CD4-positive, alpha-beta T cell treated with Interleukin-1 beta for 1 hour (primary cell): Measurements from ENCODE around the gene PIGS.
"Not testable (repeated sequence)": the region's sequence is repeated elsewhere in the genome, so short reads cannot be mapped to it uniquely, and the experiment has no call there.

Experiments used
- DNase-seq, 2 donors: peaks; one replicate each; pipeline ENCODE4 v3.0.0-alpha.2; 2020 to 2022

The PIGS gene

DNA sequence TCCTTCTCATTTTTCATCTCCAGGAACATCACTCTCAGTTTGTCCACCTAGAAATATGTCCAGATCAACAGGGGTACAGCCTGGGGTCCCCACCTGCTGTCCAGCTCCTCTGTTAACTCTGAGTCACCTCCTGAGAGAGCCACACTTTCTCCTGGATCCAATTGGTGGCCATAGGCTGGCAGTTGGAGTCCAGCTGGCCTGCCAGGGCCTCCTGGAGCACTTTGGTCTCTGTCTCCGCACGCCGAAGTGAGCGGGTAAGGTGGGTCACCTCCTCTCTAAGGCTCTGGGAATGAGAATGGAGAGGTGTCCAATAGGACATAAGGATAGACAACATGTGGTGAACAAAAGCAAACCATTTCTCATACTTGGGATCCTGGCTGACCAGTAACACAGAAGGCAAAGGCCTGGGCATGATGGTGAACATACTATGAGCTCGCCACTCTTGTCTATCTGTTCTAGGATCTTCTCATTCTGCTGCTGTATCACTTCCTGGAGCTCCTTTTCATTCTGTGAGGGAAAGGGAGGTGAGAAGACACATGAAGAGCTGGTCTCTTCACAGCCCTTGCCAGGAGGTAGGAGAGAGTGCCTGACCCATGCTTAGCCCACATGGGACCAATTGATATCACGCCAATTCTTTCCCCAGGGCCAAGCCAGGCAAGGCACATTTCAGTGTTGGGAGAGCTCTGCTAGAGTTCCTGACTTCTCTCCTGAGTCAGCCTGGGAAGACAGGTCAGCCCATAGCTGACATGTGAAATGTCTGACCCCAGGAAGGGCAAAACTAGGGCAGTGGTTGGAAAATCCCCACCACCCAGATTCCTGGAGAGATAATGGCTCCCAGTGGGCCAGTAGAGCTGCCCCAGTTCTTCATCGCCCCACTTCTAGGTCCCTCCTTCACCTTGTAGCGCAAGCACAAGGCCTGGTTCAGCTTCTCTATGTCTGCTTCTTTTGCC lies 7.2 kb upstream of the PIGS start:
- DNase-seq = no peak

DNA sequence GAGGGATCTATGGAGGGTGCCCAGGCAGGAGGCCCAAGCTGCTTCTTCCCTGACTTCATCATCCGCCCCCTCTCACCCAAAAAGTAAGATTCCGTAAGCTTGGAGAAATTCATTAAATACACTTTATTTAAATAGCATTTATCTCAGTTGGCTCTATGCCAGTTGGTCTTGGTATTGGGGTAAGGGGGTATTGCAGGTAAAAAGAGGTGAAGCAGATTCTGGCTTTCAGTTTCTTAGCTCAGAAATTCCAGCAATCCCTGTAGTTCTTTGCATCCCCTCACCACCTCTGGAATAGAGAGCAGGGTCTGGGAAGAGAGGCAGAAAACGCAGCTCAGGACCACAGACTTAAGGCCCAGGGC lies 6.1 kb upstream of the PIGS start:
- no peak for DNase-seq

DNA sequence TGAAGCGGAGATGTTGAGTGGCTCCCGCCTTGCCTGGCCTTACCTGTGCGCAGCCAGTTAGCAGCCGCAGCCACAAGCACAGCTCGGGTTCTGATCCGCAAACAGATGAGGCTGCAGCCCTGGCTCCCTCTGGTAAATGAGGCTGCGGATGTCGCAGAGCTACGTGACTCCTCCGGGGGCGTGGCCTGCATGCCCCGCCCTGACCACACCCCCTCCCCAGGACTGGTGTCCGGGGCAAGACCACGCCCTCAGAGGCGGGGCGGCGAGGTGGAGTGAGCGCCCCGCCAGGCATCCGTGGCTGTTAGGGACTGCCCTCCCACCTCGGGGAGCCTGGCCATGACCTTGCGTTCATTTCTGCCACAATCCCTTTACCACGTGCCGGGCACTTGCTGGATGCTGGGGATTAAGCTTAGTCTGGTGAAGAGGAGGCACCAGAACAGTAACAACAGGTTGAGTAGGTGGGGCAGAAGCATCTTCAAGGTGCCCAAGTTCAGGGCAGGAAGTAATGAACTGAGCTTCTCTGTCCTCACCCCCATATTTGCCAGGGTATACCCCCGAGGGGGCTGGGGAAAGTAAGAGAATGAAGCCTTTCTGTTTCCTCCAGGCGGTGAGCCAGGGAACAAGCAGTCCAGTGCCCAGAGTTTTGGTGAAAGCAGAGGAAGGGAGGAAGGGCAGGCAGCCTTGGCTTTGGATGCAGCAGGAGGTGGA lies 5.6 kb upstream of the PIGS start, which contains the start of gene ALDOC:
ALDOC (minus strand) TSS at position 138 of the 708 bp plus-strand sequence. CDS start 1,363 bp downstream, outside the sequence.
- peak; percentile 98 for DNase-seq

DNA sequence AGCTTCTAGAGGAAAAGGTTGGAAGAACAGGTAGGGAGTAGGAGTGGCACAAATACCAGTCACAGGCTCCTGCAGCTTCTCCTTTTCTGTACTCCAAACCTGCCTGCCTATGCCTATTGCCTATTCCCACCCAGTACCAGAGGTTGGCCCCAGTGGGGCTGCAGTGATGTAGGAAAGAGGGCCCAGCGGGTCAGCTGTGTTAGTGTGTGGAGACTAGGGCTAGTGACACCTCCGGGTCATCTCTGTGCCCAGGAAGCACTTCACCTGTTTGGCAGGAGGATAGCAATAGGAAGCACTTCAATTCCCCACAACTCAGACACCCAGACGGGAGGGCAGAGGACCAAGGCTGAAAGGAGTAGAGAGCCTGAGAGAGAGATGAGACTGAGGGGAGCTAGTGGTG lies 4.7 kb upstream of the PIGS start:
- DNase-seq = not testable (repeated sequence)

DNA sequence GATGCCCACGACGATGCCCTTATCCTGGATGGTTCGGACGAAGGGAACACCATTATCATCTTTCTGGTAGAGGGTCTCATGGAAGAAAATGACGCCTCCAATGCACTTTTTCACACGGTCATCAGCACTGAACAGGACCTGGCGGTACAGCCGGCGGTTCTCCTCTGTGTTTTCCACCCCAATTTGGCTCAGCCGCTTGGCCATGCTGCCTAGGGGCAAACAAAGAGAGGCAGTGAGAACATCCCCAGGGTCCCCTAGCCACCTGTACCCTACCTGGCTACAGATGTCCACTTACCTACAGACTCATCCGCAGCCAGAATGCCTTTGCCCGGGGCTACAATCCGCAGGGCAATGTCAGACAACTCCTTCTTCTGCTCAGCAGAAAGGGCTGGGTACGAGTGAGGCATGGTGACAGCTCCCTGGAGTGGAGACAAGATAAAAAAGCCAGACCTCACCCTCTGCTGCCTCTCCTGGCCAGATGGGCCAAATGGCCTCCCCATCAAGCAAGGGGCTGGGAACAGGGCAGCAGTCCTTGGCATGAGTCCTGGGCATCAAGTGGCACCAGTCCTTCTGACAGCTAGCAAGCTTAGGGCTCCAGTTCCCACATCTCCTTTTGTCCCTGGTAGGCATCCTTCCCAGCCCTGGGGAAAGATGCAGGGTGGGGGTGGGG lies 3.9 kb upstream of the PIGS start:
- no peak for DNase-seq

DNA sequence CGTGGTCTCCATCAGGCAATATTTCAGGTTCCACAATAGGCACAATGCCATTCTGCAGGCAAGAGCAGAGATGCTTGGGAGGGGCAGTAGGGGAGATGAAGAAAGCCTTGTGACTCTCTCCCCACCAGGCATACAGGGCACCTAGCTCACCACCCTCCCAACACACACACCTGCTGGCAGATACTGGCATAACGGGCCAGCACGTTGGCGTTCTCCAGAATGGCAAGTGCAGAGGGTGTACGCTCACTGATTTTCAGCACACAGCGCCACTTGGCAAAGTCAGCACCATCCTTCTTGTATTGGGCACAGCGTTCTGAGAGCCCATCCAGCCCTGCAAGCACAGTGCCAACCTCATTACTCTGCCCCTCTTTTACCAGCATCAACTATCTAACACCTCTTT lies 3.2 kb upstream of the PIGS start:
- DNase-seq = peak in 1 of 2 donors; percentile 30

DNA sequence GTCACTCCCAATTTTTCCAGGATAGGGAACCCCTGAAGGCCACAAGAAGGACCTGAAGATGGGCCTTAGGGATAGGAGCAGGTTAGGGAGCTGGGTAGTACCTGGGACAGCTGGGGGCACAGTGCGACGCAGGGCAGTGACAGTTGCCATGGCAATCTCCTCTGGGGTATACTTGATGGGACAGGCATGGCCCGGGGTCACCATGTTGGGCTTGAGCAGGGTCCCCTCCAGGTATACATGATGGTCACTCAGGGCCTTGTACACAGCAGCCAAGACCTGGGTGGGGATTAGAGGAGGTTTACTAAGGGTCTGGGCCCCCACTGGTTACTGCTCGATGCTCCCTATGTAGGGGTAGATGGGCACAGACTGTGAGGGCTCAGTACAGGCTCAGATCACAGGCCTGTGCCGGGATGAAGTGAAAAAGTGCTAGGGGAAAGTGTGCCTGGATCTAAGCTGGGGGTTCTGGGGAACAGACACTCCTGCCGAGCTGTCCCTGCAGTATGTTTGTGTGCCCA lies 2.7 kb upstream of the PIGS start:
- no peak for DNase-seq

DNA sequence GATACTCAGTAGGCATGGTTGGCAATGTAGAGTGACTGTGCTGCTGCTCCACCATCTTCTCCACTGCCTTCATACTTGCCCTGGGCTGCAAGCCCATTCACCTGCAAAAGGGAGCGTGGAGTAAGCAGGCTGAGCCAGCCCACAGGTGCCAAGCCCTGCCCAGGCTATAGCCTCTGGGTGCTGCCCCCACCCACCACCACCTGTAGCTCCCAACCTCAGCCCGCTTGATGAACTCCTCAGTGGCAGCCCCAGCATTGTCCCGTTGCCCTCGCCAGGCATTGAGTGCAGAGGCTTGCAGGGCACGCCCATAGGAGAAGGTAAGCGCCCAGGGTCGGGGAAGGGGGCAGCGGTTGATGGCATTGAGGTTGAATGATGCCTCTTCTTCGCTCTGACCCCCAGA lies 2.2 kb upstream of the PIGS start:
- DNase-seq = no peak

DNA sequence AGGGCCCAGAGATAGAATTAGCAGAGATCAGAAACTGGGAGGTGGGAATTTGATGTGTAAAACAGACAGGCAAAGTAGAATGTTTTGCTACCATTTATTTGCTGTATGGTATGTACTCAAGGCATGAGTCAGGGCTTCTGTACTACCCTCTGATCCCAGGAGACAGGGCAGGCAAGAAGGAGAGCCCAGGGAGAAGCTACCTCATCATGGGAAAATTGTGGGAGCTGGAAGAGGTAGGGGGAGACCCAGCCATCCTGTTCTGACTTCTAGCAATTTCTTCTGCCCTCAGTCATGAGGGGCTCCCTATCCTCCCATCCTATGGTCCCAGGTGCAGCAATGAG lies 1.7 kb upstream of the PIGS start:
- DNase-seq = no peak

DNA sequence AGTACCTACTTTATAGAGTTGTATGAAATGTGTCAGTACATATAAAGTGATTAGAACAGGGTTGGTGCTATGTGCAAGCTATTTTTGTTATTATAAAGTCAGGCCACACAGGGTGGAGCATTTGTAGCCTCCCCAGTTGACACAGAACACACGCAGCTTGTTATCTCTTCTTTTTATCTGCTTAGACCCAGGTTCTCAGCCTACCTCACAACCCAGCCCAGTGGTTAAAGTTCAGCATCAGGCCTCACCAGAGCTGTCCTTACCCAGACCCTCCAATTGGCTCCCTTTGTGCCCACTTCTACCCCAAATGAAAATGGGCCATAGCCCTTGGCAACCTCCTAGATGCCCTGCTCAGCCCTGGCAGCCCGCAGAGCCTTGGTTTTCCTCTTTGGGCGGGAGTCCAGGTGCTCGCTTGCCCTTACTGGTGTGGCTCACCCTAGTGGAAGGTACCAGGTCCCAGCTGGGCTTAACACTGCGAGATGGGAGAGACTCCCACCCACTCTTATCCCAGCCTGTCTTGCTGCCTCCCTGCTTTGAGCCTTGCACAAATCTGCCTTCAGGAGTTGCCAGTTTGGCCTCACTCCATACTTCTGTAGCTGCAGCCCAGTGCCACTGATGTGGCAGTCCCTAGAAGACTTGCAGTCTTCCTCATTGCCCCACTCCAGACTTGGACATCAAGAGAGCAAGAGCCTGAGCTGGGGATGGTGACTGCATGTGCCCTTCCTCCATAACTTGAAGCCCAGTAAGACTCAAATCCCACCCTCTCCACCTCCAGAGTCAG lies 1.1 kb upstream of the PIGS start:
- DNase-seq = peak in 1 of 2 donors; percentile 32

DNA sequence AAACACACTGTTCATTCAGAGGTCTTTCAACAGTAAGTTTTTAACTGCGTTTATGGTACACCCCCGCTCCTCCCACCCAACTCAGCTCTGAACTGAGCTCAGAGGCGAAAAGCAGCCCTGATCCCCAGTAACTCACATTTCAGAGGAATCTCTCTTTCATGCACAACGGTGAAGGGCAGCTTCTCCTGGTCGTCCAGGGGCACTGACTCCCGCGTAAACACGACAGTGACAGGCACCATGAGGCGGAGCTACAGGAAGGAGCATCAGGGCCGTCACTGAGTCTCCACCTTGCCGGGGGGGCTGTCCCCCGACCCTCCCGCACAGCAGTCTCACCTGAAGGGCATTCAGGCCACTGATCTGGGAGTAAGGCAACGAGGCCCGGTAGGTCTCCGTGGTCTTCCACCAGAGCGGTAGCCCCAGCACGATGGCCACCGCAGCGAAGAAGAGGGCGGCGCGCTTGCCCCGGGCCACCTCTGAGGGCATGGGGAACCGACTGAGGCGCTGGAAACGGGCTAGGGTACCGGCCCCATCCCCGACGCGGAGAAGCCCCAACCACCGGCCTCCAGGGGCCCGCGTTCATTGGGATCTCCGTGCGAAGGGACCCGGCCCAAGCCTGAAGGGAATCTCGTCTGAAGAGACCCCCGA lies 486 bp downstream of the PIGS start:
- peak; percentile 40 to 53 for DNase-seq

DNA sequence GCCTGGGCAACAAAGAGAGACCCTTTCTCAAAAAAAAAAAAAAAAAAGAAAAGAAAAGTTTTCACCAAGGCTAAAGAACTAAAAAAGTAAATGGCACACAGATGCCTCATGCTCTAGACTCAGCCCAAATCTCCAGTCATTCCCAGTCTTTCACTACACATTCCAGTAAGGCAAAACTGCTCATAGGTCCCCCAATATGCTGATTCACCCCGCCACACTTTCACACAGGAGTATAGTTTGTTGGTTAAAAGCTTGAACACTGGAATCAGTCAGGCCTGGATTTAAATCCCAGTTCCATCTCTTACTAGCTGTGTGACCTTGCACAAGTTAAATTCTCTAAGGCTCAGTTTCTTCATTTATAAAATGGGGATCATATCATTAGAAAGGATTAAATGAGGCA lies 1.9 kb downstream of the PIGS start:
- DNase-seq = no peak

DNA sequence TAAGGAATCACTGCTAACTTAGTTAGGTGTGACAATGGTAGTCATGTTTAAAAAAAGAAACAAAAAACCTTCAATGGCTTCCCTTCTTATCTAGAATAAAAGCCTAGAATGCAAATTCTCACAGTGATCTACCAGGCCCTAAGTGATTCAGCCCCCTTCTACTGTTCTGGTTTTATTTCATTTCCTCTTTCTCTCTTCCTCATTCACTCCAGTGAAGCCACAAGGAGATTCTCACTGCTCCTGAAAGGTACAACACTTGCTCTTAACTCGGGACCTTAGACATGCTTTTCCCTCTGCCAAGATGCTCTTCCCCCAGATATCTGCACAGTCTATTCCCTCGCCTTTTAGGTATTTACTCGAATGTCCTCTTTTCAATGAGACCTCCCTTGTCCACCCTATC lies 3.7 kb downstream of the PIGS start:
- no peak for DNase-seq

DNA sequence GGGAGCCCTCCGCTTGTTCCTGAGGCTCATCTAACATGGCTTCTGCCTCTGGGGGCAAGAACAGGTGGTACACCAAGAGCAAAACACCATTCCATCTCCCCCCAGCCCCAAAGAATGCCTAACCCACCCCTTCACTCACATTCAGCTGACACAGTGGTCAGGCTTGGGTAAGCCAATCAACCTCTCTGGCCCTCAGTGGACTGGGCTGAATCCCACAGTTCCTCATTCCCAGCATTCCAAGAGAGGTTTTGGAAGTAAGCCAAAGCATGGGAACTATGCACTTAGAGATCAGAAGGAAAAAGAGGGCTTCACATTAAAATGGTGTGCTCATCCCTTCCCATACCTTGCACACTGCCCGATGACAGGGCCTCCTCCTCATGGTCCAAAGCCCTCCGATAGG lies 7.8 kb downstream of the PIGS start:
- no peak for DNase-seq

DNA sequence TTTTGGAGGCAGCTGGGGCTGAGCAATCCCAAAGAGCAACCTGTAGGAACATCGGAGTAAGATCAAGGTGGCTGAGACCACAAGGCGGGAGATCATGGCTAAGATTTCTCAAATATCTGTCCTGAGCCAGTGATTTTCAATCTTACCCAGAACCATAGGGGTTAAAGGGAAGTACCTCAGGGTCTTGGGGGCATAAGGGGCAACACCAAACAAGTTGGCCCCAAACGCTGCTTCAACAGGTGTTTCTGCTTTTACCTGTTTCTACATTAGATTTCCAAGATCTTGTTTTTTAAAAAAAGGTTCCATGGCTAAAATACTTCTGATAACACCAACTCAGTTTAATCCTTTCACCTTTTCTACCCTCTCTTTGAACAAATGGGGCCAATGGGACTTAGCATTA lies 16.3 kb downstream of the PIGS start:
- no peak for DNase-seq

DNA sequence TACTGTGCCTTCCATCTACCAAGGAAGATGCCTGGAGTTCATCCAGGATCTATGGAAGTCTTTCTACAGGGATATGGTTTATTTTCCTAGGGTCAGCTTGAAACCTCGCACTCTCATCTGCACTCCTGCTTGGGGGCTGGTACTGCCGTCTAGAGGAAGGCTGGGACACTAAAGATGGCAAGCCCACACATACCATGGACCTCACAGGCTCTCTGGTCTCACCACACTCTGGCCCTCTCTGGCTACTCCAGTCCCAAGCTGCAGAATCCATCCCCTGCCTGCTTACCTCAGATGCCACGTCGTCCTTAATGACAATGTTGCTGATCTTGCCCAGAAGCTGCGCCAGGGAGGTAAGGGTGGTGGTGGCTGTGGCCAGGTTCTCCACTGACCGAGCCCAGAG lies 16.8 kb downstream of the PIGS start:
- no peak for DNase-seq

DNA sequence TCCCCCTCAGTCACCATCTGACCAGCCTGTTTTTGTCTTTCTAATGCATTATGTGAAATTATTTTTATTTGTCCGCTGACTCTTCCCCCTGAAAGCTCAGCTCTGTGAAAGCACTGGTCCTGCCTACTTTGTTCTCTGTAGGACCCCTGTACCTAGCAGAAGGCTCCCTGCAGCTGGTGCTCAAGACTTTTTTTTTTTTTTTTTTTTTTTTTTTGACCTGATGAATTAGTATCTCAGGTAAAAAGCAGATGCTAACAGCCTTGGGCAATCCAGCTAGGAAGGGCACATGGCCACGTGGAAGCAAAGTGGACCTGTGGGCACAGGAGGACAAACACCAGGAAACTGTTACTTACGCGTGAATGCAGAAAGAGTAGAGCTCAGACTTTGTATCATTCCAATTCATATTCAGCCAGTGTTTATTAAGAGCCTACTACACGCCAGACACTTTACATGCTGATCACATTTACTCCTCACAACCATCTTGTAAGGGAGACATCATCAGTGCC lies 18.3 kb downstream of the PIGS start:
- DNase-seq = no peak

DNA sequence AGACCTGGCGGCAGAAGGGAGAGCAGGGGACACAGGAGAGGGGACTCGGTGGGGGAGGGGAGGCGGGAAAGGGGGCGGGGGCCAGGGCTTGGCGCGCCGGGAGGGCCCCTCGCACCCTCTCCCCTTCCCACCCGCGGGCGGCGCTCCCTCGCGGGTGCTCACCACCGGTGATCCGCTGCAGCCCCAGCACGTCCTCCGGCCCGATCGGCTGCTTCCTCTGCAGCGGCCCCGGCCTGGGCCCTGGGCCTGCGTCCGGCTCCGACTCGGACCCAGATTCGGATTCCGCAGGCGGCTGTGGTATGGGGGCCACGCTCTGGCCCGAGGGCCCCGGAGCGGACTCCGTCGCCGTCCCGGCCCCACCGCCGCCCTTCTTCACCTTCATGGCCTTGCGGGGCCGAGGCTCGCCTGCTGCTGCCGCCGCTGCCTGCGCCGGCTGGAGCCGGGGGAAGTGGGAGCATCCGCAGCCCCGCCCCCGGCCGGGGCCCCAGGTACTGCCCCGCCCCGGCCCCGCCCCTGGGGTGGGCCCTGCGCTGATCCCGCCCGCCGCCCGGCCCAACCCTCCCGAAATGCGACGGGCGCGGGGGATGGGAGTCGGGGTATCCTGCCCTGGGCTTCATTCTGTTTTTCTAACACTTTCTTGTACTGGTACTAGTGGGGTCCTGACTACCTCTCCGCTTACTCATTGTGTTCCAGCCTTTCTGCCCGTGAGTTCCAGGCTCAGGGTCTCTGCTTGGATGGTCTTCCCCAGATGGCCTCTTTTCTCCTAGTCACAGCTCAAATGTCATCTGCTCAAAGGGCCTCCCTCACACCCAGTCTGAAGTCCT lies 18.9 kb downstream of the PIGS start, which contains the start of gene UNC119:
UNC119 (minus strand) TSS at position 449 of the 824 bp plus-strand sequence; CDS start at position 382, 67 bp downstream.
- peak; percentile 76 to 79 for DNase-seq

DNA sequence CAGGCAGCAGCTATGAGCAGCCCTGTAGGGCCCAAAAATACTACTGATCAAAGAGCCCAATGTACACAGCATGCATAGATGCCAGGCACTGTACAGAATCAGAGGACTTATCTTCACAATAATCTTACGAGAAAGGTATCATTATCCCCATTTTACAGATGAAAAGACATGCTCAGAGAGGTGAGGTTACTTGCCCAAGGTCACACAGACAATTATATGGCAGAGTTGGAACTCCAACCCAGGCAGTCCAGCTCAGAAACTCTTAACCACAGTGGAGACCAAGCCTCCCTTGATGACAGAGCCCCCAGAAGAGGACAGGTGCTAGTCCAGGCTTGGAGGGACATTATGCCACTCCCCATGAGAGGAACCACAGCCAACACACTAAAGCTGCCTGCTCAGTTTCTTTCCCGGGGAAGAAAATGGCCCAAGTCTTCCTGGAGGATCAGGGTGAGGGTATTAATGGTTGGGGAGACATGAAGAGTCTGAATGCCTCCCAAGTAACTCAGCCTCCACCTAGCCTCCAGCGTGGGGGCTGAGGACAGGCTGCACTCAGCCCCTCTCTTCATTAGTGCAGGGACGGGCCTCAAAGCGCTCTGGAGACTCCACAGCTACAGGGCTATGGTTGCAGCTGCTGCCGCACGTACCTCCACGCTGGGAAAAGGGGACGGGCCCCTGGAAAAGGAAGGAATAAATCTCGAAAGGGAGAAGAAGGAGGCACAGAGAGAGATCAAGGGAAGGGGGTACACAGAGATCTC lies 19.7 kb downstream of the PIGS start:
- DNase-seq = no peak

DNA sequence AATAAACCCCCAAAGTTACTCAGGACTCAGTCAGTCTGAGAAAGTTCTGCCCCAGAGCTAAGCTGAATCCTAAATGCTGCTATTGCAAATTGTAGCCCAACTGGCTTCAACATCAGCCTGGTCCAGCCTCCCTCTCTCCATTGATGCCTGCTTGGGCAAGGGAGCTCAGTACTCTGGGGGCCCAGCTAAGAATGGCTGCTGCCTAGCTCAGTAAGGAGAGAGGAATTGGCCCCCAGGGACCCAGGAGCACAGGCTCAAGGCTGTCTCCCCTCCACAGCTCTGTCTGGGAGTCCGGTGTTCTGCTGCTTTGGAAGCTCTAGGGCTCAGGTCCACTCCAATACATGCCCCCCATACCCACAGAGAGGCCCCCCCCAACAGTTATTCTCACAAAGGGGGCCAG lies 20.5 kb downstream of the PIGS start:
- DNase-seq = no peak
